Subcutaneous abdominal adipose tissue (tissue), 5 donors: ENCODE results near the gene HAL.

Experiments used
- H3K27ac ChIP-seq: one replicate; pipeline ENCODE4 v1.7.0; 2013; ENCODE audit warnings: low read depth, mild to moderate bottlenecking, inconsistent platforms, low read length, moderate library complexity
- H3K27me3 ChIP-seq, 5 donors: one replicate each; pipeline ENCODE4 v1.7.0; 2013; ENCODE audit warnings: low read length in 5 of 5, inconsistent platforms in 1 of 5; ENCODE audit not compliant: control insufficient read depth in 5 of 5, insufficient read depth in 4 of 5
- H3K36me3 ChIP-seq, 5 donors: one replicate each; pipeline ENCODE4 v1.7.0; 2013; ENCODE audit warnings: low read length in 5 of 5; ENCODE audit not compliant: control insufficient read depth in 5 of 5, insufficient read depth in 5 of 5
- H3K4me1 ChIP-seq, 5 donors: one replicate each; pipeline ENCODE4 v1.7.0; 2013; ENCODE audit warnings: low read length in 5 of 5, mild to moderate bottlenecking in 3 of 5, moderate library complexity in 1 of 5; ENCODE audit not compliant: control insufficient read depth in 5 of 5, insufficient read depth in 5 of 5
- H3K4me3 ChIP-seq, 5 donors: one replicate each; pipeline ENCODE4 v1.7.0; 2013; ENCODE audit warnings: low read length in 5 of 5, low read depth in 1 of 5
- H3K9ac ChIP-seq, 5 donors: one replicate each; pipeline ENCODE4 v1.7.0; 2013; ENCODE audit warnings: low read length in 5 of 5, mild to moderate bottlenecking in 4 of 5, moderate library complexity in 3 of 5
- H3K9me3 ChIP-seq, 5 donors: one replicate each; pipeline ENCODE4 v1.7.0; 2013; ENCODE audit warnings: low read length in 5 of 5; ENCODE audit not compliant: control insufficient read depth in 5 of 5
- donor health status: healthy.
- donor health status: healthy.
- donor health status: healthy.
- donor health status: healthy.
- donor health status: healthy.

Gene HAL

DNA sequence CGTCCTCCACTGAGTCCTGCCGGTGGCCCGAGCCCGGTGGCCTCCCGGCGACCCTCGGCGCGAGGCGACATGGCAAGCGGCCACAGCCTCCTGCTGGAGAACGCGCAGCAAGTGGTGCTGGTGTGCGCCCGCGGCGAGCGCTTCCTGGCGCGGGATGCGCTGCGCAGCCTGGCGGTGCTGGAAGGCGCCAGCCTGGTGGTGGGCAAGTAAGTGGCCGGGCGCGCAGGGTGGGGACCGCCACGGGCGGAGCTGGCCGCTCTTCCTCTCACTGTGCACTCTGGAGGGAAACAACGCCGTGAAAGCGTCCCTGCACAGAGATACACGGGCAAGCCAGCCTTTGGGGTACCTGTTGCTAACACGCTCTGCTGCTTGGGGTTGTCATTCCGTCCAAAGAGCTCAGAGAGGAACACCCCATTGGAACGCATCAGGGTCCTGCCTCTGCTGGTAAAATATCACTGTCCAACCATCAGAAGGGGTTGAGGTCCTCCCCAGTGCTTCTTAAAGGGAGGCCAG is 52.8 kb downstream of the HAL start, which contains the start of gene AMDHD1:
Gene AMDHD1 (plus strand): TSS at position 2 of the 513 bp plus-strand sequence. CDS start 68 bp downstream, at position 70.
- Histone ChIP-seq H3K27me3 (peaks cover 0 to 2% (median 0%) of the 10 kb centered on the region in 5 donors), H3K9me3 (no peaks in the 10 kb centered on the region), H3K36me3 (no peaks in the 10 kb centered on the region), H3K9ac (peak within 1 kb of the TSS in 4 of 5 donors; percentile 24 to 74 (median 68)), H3K4me1 (peaks cover 0 to 19% (median 16%) of the 10 kb centered on the region in 5 donors), H3K4me3 (peak within 1 kb of the TSS; percentile 79 to 87 (median 85)), H3K27ac (peak within 1 kb of the TSS; percentile 41)

DNA sequence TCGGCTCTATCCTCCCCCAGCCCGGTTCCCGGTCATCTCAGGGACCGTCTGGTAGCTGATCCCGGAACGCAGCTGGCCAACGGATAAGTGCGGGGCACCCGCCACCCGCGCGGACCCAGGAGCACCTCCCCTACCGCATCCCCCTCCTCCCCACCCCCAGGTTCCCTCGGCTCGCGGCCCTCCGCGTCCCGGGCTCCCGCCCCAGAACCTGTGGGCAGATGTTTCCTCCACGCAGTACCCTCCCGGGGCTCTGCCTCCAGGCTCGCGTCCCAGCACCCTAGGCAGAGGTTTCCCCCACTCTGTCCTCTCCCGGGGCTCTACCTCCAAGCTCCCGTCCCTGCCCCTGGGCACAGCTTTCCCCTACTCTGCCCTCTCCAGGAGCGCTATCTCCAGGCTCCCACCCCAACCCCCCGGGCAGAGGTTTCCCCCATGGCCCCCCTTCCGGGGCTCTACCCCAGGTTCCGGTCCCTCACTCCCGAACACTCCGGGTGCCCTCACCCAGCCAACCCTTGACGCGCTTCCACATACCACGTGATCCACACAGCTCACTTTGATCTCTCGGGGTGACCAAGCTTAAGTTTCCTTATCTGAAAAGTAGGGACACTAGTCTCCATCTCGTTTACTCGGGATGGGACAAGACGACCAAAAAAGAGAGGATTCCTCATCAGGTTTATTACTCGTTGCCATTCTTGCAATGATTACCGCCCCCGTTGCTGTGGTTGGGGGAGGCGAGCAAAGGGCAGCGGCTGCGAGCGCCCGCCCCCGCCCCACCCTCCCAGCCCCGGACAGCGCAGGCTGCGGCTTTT is 53.4 kb downstream of the HAL start, which contains the start of gene CCDC38:
Gene CCDC38 (minus strand): TSS at position 91 of the 806 bp plus-strand sequence. CDS start 6,105 bp downstream, outside the sequence.
- peaks cover 0 to 2% (median 0%) of the 10 kb centered on the region in 5 donors for H3K27me3 ChIP-seq
- H3K4me3 ChIP-seq = peak within 1 kb of the TSS; percentile 79 to 87 (median 85)
- H3K9ac ChIP-seq = peak within 1 kb of the TSS in 4 of 5 donors; percentile 24 to 74 (median 68)
- peak within 1 kb of the TSS; percentile 41 for H3K27ac ChIP-seq
- no peaks in the 10 kb centered on the region for H3K9me3 ChIP-seq
- H3K36me3 ChIP-seq = no peaks in the 10 kb centered on the region
- H3K4me1 ChIP-seq = peaks cover 0 to 19% (median 16%) of the 10 kb centered on the region in 5 donors

DNA sequence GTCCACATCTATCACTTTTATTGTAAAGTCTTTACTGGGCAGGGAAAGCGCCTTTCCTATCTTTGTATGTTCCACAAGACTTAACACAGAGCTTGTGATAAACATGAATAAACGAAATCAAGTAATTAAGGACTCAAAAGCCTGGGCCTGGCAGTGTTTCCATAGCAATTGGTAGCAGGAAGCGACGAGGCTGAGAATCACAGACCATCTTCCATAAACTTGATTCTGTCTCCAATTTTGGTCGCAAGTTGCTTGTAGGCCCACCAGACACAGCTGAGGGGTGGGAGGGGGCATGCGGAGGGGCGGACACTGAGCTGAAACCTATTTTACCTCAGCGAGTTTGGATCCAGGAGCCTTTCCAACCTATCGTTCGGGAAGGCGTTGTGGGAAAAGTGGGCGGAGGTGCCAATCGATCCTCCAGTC is 54.0 kb downstream of the HAL start:
- no peaks in the 10 kb centered on the region for H3K36me3 ChIP-seq
- peaks cover 0 to 2% (median 0%) of the 10 kb centered on the region in 5 donors for H3K27me3 ChIP-seq
- peak overlapping the region in 3 of 5 donors; percentile 66 to 74 (median 70) for H3K9ac ChIP-seq
- H3K27ac ChIP-seq = peak overlapping the region; percentile 41
- no peaks in the 10 kb centered on the region for H3K9me3 ChIP-seq
- peak overlapping the region; percentile 74 to 86 (median 80) for H3K4me3 ChIP-seq
- H3K4me1 ChIP-seq = peaks cover 0 to 19% (median 16%) of the 10 kb centered on the region in 5 donors

DNA sequence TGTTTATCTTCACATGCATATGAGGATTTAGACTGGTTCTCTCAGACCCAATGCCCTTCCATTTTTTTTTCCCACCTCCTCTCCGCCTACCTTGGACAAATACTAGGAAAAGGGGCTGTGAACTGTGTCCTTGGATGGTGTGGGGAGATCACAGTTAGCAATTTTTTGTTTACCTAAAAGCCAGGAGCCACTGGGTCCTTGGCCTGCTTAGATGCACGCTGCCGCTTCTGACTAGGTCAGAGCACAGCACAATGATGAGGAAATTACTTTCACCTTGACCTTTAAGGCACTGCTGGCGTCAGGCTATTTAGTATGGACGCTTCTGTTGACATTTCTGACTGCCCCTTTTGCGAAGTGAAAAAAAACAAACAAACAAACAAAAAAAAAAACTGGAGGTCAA is 55.6 kb downstream of the HAL start:
- Histone ChIP-seq H3K4me1 (peaks cover 0 to 19% (median 16%) of the 10 kb centered on the region in 5 donors), H3K4me3 (no peak overlapping the region), H3K9me3 (no peaks in the 10 kb centered on the region), H3K36me3 (no peaks in the 10 kb centered on the region), H3K9ac (no peak overlapping the region), H3K27ac (no peak overlapping the region), H3K27me3 (peaks cover 0 to 2% (median 0%) of the 10 kb centered on the region in 5 donors)
